GM10266 (cell line): ENCODE data around the gene ZNF555.
"Not testable (repeated sequence)": the region's sequence is repeated elsewhere in the genome, so short reads cannot be mapped to it uniquely, and the experiment has no call there.

Experiments used
- DNase-seq: peaks from one replicate; pipeline ENCODE4 v3.0.0; 2012; ENCODE audit errors: extremely low spot score
- CTCF ChIP-seq: IDR thresholded peaks from 2 replicates; pipeline ENCODE4 v1.5.1; 2012; ENCODE audit warnings: mild to moderate bottlenecking, low read depth; ENCODE audit not compliant: control insufficient read depth, insufficient read depth; ENCODE audit errors: missing control alignments

Gene ZNF555

DNA sequence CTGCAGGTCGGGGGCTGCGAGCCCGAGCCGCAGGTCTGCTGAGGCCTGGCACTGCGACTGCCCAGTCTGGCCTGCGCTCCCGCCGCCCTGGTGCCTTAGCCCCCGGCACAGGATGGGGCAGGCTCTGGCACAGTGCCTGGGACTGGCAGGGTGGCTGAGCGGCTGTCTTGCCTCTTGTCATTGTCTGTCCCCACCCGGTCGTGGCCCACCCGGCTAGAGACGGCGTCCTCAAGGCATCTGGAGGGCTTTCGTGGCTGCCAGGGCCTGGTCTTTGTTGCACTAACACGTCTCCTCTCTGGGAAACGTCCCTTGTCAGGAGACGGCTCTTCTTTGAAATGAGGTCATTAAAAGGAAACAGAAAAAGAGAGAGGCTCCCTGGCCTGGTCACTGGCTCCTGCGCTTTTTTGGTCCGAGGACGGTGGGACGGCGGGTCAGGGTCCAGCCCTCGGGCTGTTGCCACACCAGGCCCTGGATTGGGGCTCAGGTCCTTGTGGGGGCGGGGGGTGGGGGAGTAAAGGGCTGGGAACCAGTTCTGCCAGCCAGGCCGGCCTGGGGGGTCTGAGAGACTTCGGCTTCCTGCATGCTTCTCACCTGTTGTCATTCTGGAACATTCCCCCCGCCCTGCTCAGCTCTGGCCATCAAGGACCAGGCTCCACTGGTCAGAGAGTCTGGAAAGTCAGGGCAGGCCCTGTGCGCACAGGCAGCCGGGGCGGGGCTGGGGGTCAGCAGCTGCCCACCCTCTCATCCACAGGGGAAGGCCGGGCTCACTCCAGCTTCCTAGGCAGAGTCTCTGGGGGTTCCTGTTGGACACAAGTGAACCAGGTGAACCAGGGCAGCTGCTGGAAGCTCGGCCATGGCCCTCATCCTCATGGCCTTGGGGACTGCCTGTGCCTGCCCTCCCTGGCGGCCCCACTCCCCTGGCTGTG is 27.8 kb upstream of the ZNF555 start:
- TF ChIP-seq CTCF, result no peak
- peak; percentile 24 for DNase-seq

GRCh38 chr19:2814426-2814825 is 26.8 kb upstream of the ZNF555 start:
- no peak for TF ChIP-seq CTCF
- DNase-seq, result no peak

- TF ChIP-seq CTCF, result no peak
- peak; percentile 17 for DNase-seq
These were observed 26.1 kb upstream of the ZNF555 start for GRCh38 chr19:2815191-2815614.

GRCh38 chr19:2815923-2816322 is 25.4 kb upstream of the ZNF555 start:
- no peak for TF ChIP-seq CTCF
- DNase-seq, result peak; percentile 28

DNA sequence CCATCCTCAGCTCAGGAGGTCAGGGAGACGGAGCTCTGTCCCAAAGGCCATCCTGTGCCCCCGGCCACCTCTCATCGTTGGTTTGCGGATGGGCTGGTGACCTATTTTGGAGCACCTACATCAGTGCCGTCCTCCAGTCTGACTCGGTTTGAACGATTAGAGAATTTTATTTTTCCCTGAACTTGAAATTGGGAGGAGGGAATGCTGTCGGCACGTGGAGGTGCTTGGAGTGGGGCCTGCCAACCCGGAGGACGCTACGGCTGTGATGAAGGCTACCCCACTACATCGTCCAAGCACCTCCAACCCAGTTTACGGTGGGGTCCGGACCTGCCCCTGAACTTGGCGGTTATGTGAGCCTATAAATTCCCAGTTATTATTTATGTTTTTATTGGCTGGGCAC is 24.6 kb upstream of the ZNF555 start:
- no peak for TF ChIP-seq CTCF
- no peak for DNase-seq

DNA sequence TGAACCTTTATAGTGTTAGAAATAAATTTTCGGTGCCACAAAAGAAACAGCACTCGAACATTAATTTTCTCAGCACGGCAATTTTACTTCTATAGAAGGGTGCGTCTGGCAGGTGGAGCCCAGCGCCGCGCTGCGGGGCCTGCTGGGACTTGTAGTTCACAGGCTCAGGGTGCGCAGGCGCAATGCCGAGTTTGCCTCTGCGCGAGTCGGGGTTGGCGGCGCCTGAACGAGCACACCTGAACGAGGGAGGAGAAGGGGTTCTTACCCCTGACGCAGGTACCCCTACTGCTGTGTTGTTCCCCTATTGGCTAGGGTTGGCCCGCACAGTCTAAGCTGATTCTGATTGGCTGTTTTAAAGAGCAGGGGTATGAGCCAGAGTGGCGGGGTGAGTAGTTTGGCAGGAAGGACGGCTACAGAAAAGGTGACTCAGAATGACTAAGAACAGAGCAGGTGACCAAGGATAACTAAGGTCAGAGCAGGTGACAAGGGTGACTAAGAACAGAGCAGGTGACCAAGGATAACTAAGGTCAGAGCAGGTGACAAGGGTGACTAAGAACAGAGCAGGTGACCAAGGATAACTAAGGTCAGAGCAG is 23.9 kb upstream of the ZNF555 start:
- not testable (repeated sequence) for DNase-seq

DNA sequence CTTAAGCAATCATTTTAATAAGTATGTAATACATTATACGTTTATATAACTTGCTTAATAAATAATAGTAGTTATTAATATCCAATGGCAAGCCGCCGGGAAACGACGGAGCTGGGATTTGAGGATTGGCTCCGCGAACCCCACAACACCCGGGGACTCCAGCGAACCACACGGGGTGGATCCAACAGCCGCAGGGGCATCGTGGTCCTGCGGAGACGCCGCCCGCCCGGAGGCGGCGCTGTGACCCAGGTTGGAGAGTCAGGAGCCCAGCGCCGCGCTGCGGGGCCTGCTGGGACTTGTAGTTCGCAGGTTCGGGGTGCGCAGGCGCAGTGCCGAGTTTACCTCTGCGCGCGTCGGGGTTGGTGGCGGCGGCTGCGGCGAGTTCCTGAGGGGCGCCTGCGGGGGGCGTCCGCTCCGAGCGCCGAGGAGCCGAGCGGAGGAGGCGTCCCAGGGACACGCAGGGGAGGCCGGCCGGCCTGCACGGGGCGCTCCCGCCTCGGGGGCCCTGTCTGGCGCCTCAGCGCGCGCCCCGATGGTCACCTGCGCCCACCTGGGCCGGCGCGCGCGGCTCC is 21.6 kb upstream of the ZNF555 start, which contains the start of gene ZNF554:
Gene ZNF554 (plus strand): TSS at position 329 of the 572 bp plus-strand sequence. CDS start 204 bp downstream, at position 533.
- peak; percentile 92 for TF ChIP-seq CTCF
- peak; percentile 97 for DNase-seq
